Kidney (tissue), 14 donors: ENCODE measurements around the gene CDC42EP3. TPM values are rescaled to one million over a fixed set of nuclear protein-coding genes. Genes with fewer than 3 reads are reported as not detected.

ENCODE experiments used
- DNase-seq, 5 donors: peaks; one replicate each; pipeline ENCODE4 v3.0.0-alpha.2; 2013 to 2020
- FAIRE-seq: peaks from 2 replicates; lab custom pipeline; 2012; peaks lifted over from hg19 to GRCh38; lab: Jason Lieb, UNC
- H3K27ac ChIP-seq, 2 donors: one replicate each; pipeline ENCODE4 v1.7.0; 2013; ENCODE audit warnings: low read depth in 2 of 2, low read length in 2 of 2, inconsistent platforms in 1 of 2
- H3K27me3 ChIP-seq: one replicate; pipeline ENCODE4 v1.7.1; 2013; ENCODE audit warnings: low read length, inconsistent platforms; ENCODE audit not compliant: control insufficient read depth, insufficient read depth
- H3K36me3 ChIP-seq, 3 donors: one replicate each; pipeline versions ENCODE4 v1.7.0 to v1.7.1; 2013; ENCODE audit warnings: low read length in 3 of 3, control low read depth in 1 of 3, inconsistent platforms in 1 of 3; ENCODE audit not compliant: insufficient read depth in 3 of 3, control insufficient read depth in 2 of 3
- H3K4me1 ChIP-seq, 3 donors: one replicate each; pipeline versions ENCODE4 v1.7.0 to v1.7.1; 2013; ENCODE audit warnings: low read length in 3 of 3, inconsistent platforms in 1 of 3, low read depth in 1 of 3; ENCODE audit not compliant: control insufficient read depth in 2 of 3, insufficient read depth in 2 of 3
- H3K4me3 ChIP-seq, 3 donors: one replicate each; pipeline versions ENCODE4 v1.7.0 to v1.8.1; 2013; ENCODE audit warnings: low read length in 3 of 3, control low read depth in 1 of 3, inconsistent platforms in 1 of 3
- H3K9ac ChIP-seq, 3 donors: one replicate each; pipeline versions ENCODE4 v1.7.0 to v1.7.1; 2013; ENCODE audit warnings: low read length in 3 of 3, control low read depth in 1 of 3, inconsistent platforms in 1 of 3
- H3K9me3 ChIP-seq, 3 donors: one replicate each; pipeline versions ENCODE4 v1.7.0 to v1.7.1; 2013; ENCODE audit warnings: low read length in 3 of 3, control low read depth in 1 of 3, inconsistent platforms in 1 of 3; ENCODE audit not compliant: control insufficient read depth in 2 of 3, insufficient read depth in 1 of 3
- intact Hi-C: fragments of 100-400 bp; cut with DNase I; formaldehyde crosslinking; loops from one replicate; pipeline ENCODE4 v1.11.1; 2022
- polyA plus RNA-seq: library from polyadenylated mRNA; stranded (reverse); fragments of 350-450 nt; fragmentation: Illumina TruSeq; extraction: RNeasy Lipid Tissue Mini Kit (QIAGEN cat#74804); gene quantifications from one replicate; pipeline ENCODE4 v1.2.3, GENCODE V29; 2014; ENCODE audit warnings: low read depth, low replicate concordance; ENCODE audit not compliant: insufficient read depth
- total RNA-seq: library from RNA; stranded (reverse); fragmentation: NEBNext Ultra II Directional; extraction: Animal tissue kit (Norgen Biotek cat#: 25700); gene quantifications from one replicate; pipeline ENCODE4 v1.2.1, GENCODE V29; 2021
- TF ChIP-seq, protein P1 (sequence below): IDR thresholded peaks from 3 replicates; pipeline ENCODE4 v1.5.1; 2012; ENCODE audit warnings: mild to moderate bottlenecking, moderate library complexity, borderline replicate concordance; ENCODE audit not compliant: insufficient read depth; ENCODE audit errors: extremely low read depth
- donor health status: control.
- donor health status: control.
- donor health status: control.
- donor health status: control.
- donor health status: control.
- donor health status: DM: yes; HTN: yes; CAD: no.
- donor health status: Normal renal cell carcinoma (clear cell type).

Gene CDC42EP3
- total and polyA plus RNA-seq, 2 donors from 2014 or later: 21.3 to 34.1 TPM

DNA sequence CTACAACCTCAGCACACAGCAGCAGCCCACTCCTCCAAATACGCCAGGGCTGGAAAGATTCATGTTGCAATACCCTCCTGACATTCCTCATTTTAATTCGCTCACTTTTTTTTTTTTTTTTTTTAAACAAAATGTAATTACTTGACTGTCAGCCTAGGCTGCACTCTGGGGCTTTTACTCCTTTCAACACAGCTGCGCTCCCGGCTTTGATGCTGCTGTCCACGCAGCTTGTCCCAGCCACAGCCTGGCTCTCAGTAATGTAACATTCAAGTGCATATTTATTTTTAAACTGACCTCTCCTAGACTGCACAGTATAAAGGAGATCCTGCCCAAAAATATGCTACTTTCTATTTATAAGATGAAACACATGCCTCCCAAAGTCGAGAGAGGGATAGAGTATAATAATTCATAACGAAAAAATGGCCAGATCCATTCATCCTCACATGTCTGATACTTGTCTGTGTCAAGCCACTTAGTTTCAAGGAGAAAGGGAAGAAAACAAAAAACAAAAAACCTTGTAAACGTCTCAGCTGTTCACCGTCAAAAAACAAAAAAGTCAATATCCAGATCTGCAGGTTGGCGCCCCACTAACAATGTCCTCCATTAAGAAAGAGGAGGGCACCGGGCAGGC lies 949 bp downstream of the CDC42EP3 start:
- FAIRE-seq: no peak
- Histone ChIP-seq H3K27ac (peak overlapping the region in 1 of 2 donors; percentile 84), H3K4me3 (peak overlapping the region; percentile 68 to 83 (median 72)), H3K4me1 (peaks cover 0 to 5% (median 0%) of the 10 kb centered on the region in 3 donors), H3K36me3 (no peaks in the 10 kb centered on the region), H3K9ac (peak overlapping the region; percentile 40 to 81 (median 57)), H3K9me3 (no peaks in the 10 kb centered on the region), H3K27me3 (no peaks in the 10 kb centered on the region)
- intact Hi-C loops: no loop called here
- peak in 3 of 5 donors; percentile 15 to 64 (median 43) for DNase-seq
- TF ChIP-seq, protein P1, sequence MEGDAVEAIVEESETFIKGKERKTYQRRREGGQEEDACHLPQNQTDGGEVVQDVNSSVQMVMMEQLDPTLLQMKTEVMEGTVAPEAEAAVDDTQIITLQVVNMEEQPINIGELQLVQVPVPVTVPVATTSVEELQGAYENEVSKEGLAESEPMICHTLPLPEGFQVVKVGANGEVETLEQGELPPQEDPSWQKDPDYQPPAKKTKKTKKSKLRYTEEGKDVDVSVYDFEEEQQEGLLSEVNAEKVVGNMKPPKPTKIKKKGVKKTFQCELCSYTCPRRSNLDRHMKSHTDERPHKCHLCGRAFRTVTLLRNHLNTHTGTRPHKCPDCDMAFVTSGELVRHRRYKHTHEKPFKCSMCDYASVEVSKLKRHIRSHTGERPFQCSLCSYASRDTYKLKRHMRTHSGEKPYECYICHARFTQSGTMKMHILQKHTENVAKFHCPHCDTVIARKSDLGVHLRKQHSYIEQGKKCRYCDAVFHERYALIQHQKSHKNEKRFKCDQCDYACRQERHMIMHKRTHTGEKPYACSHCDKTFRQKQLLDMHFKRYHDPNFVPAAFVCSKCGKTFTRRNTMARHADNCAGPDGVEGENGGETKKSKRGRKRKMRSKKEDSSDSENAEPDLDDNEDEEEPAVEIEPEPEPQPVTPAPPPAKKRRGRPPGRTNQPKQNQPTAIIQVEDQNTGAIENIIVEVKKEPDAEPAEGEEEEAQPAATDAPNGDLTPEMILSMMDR: no peak

DNA sequence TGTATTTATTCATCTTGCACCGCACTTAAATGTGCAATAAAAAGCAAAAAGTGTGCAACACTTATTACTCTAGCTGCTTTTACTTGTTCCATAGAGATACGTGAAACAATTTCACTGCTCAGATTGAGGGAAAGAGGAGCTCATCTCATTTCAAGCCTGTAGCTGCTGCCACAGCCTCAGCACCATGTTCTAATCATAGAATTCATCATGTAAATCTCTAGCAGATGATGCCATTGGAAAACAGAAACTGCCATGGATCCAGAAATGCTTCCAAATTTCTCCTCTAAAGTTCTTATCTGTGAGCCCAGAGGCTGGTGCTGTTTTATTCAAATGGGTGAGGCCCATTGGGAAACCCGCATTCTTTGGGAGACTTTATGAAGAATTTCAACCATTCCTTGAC lies 2.0 kb downstream of the CDC42EP3 start:
- Histone ChIP-seq H3K4me3 (peak overlapping the region; percentile 56 to 83 (median 72)), H3K9ac (peak overlapping the region in 2 of 3 donors; percentile 1 to 59), H3K36me3 (no peaks in the 10 kb centered on the region), H3K27ac (peak overlapping the region in 1 of 2 donors; percentile 59), H3K27me3 (no peaks in the 10 kb centered on the region), H3K4me1 (peaks cover 0 to 9% (median 0%) of the 10 kb centered on the region in 3 donors), H3K9me3 (no peaks in the 10 kb centered on the region)
- FAIRE-seq (no peak), DNase-seq (no peak)
- intact Hi-C loops: no loop called here
- TF ChIP-seq, protein P1: no peak

DNA sequence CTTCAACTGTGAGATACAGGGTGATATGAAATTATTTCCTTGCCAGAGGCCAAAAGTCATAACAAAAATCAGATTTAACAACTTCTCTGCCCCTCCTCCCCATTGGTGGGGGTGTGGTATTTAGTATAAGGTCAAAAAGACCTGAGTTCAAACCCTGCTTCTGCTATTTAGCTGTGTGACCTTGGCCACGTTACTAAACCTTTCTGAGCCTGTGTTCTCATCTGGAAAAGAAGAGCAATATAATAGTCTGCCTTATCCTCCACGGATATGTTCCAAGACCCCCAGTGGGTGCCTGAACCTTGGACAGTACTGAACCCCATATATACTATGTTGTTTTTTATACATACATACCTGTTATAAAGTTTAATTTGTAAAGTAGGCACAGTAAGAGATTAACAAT lies 3.7 kb downstream of the CDC42EP3 start:
- no peak for DNase-seq
- Histone ChIP-seq H3K9ac (peak overlapping the region in 1 of 3 donors; percentile 12), H3K4me3 (no peak overlapping the region), H3K36me3 (peaks cover 0 to 3% (median 0%) of the 10 kb centered on the region in 3 donors), H3K27ac (no peak overlapping the region), H3K9me3 (no peaks in the 10 kb centered on the region), H3K4me1 (peaks cover 0 to 9% (median 0%) of the 10 kb centered on the region in 3 donors), H3K27me3 (no peaks in the 10 kb centered on the region)
- no peak for FAIRE-seq
- TF ChIP-seq, protein P1: no peak
- intact Hi-C loops: no loop called here
